Hepatocyte (in vitro differentiated cells): ENCODE data around the gene SLC4A8. TPM values are rescaled to one million over a fixed set of nuclear protein-coding genes. Genes with fewer than 3 reads are reported as not detected.

Source experiments
- DNase-seq: peaks from one replicate; pipeline ENCODE4 v3.0.0-alpha.2; 2016; ENCODE audit warnings: low spot score
- H2AFZ ChIP-seq: fragments of 200-600 bp; sonication (generic); 2 replicates; pipeline ENCODE4 v1.6.0; 2016; ENCODE audit warnings: antibody characterized with exemption, mild to moderate bottlenecking
- H3K27ac ChIP-seq: fragments of 200-600 bp; sonication (generic); 2 replicates; pipeline ENCODE4 v1.5.1; 2016; ENCODE audit warnings: mild to moderate bottlenecking
- H3K27me3 ChIP-seq: fragments of 200-600 bp; sonication (generic); 2 replicates; pipeline ENCODE4 v1.6.1; 2016
- H3K36me3 ChIP-seq: fragments of 200-600 bp; sonication (generic); replicated peaks from 2 replicates; pipeline ENCODE4 v1.5.1; 2016; ENCODE audit warnings: low read depth; ENCODE audit not compliant: insufficient read depth
- H3K4me1 ChIP-seq: fragments of 200-600 bp; sonication (generic); 2 replicates; pipeline ENCODE4 v1.5.1; 2016; ENCODE audit warnings: mild to moderate bottlenecking, moderate library complexity; ENCODE audit not compliant: insufficient read depth
- H3K4me2 ChIP-seq: fragments of 200-600 bp; sonication (generic); 2 replicates; pipeline ENCODE4 v1.6.0; 2016
- H3K4me3 ChIP-seq: fragments of 200-600 bp; sonication (generic); 2 replicates; pipeline ENCODE4 v1.5.1; 2016; ENCODE audit warnings: mild to moderate bottlenecking
- H3K79me2 ChIP-seq: fragments of 200-600 bp; sonication (generic); 2 replicates; pipeline ENCODE4 v1.6.0; 2017; ENCODE audit warnings: mild to moderate bottlenecking
- H3K9me2 ChIP-seq: fragments of 200-600 bp; sonication (generic); replicated peaks from 2 replicates; pipeline ENCODE4 v1.6.0; 2017; ENCODE audit warnings: mild to moderate bottlenecking; ENCODE audit not compliant: insufficient read depth
- H3K9me3 ChIP-seq: fragments of 200-600 bp; sonication (generic); 2 replicates; pipeline ENCODE4 v1.5.1; 2016; ENCODE audit warnings: low read depth, mild to moderate bottlenecking
- H4K20me1 ChIP-seq: fragments of 200-600 bp; sonication (generic); 2 replicates; pipeline ENCODE4 v1.6.0; 2016; ENCODE audit warnings: mild to moderate bottlenecking; ENCODE audit not compliant: insufficient read depth, poor library complexity, severe bottlenecking
- CTCF ChIP-seq: fragments of 200-600 bp; sonication (generic); IDR thresholded peaks from 2 replicates; pipeline ENCODE4 v1.5.1; 2016; ENCODE audit warnings: antibody characterized with exemption, mild to moderate bottlenecking; ENCODE audit not compliant: poor library complexity
- EZH2 ChIP-seq: fragments of 200-600 bp; sonication (generic); IDR thresholded peaks from 2 replicates; pipeline ENCODE4 v1.6.1; 2016; ENCODE audit warnings: antibody characterized with exemption, mild to moderate bottlenecking, borderline replicate concordance
- EZH2phosphoT487 ChIP-seq: fragments of 200-600 bp; sonication (generic); IDR thresholded peaks from one replicate; pipeline ENCODE4 v1.6.1; 2018; ENCODE audit warnings: antibody characterized with exemption, mild to moderate bottlenecking, low read depth, moderate library complexity; ENCODE audit not compliant: unreplicated experiment, severe bottlenecking
- WGBS: methylation state at CpG from one replicate; pipeline ENCODE4 v1.1.6; 2016; ENCODE audit warnings: low lambda C conversion rate; ENCODE audit errors: missing lambda C conversion rate; 5-methylcytosine and 5-hydroxymethylcytosine counted together
- polyA plus RNA-seq: library from polyadenylated mRNA; unstranded; fragments of >200 nt; fragmentation: Nextera tagmentation; extraction: Ambion mirVana; gene quantifications from 2 replicates; pipeline ENCODE4 v1.2.1, GENCODE V29; 2016
- total RNA-seq: library from RNA; depleted of rRNA; stranded (reverse); fragments of >200 nt; gene quantifications from 2 replicates; pipeline ENCODE4 v1.2.3, GENCODE V29; 2014

Gene SLC4A8
- total and polyA plus RNA-seq, 2 experiments from 2014 or later = 14.9 to 18.0 TPM

- Histone ChIP-seq H4K20me1 (no peaks in the 10 kb centered on the region), H3K27ac (no peak overlapping the region), H3K4me3 (no peak overlapping the region), H3K4me2 (no peak overlapping the region), H3K36me3 (no peaks in the 10 kb centered on the region), H3K27me3 (no peaks in the 10 kb centered on the region), H3K9me2 (no peaks in the 10 kb centered on the region), H3K9me3 (no peaks in the 10 kb centered on the region), H2AFZ (no peak overlapping the region), H3K79me2 (no peaks in the 10 kb centered on the region), H3K4me1 (peaks cover 4% of the 10 kb centered on the region)
- no peak for DNase-seq
- TF ChIP-seq EZH2 (no peak), CTCF (no peak), EZH2phosphoT487 (no peak)
- 91% methylated on average over 7 of the region's 7 CpGs for WGBS
Measured at GRCh38 chr12:51382173-51382572, 42.5 kb upstream of the SLC4A8 start.

- H3K79me2 ChIP-seq = no peaks in the 10 kb centered on the region
- no peaks in the 10 kb centered on the region for H3K9me2 ChIP-seq
- H3K36me3 ChIP-seq = no peaks in the 10 kb centered on the region
- no peak for DNase-seq
- no peak overlapping the region for H3K4me3 ChIP-seq
- peaks cover 7% of the 10 kb centered on the region for H3K4me1 ChIP-seq
- no peaks in the 10 kb centered on the region for H3K27me3 ChIP-seq
- H3K27ac ChIP-seq = no peak overlapping the region
- H3K4me2 ChIP-seq = no peak overlapping the region
- H4K20me1 ChIP-seq = no peaks in the 10 kb centered on the region
- H2AFZ ChIP-seq = no peak overlapping the region
- H3K9me3 ChIP-seq = no peaks in the 10 kb centered on the region
- WGBS = 56% methylated on average over 6 of the region's 6 CpGs
- no peak for TF ChIP-seq EZH2phosphoT487
- no peak for TF ChIP-seq CTCF
- no peak for TF ChIP-seq EZH2
Measured at GRCh38 chr12:51383269-51383905, 41.2 kb upstream of the SLC4A8 start.

- no peak for TF ChIP-seq CTCF
- Histone ChIP-seq H3K27ac (peak overlapping the region; percentile 50), H2AFZ (no peak overlapping the region), H3K4me1 (peaks cover 20% of the 10 kb centered on the region), H3K27me3 (no peaks in the 10 kb centered on the region), H3K4me3 (no peak overlapping the region), H3K9me3 (no peaks in the 10 kb centered on the region), H3K4me2 (no peak overlapping the region), H4K20me1 (no peaks in the 10 kb centered on the region), H3K9me2 (no peaks in the 10 kb centered on the region), H3K79me2 (no peaks in the 10 kb centered on the region), H3K36me3 (no peaks in the 10 kb centered on the region)
- WGBS = 54% methylated on average over 4 of the region's 4 CpGs
- no peak for DNase-seq
Measured at GRCh38 chr12:51386351-51386750, 38.3 kb upstream of the SLC4A8 start.
